Keratinocyte (primary cell): ENCODE results near the gene KRTAP4-6. TPM values are rescaled to one million over a fixed set of nuclear protein-coding genes. Genes with fewer than 3 reads are reported as not detected.

Experiments
- DNase-seq: peaks from one replicate; pipeline ENCODE4 v3.0.0-alpha.2; 2011; ENCODE audit warnings: low read depth, missing footprints, low spot score
- FAIRE-seq: peaks from 2 replicates; lab custom pipeline; 2011; peaks lifted over from hg19 to GRCh38; lab: Jason Lieb, UNC
- H2AFZ ChIP-seq: 2 replicates; pipeline ENCODE4 v1.6.0; 2012; ENCODE audit warnings: low read length, control low read depth, inconsistent platforms; ENCODE audit not compliant: control insufficient read depth
- H3K27ac ChIP-seq: 2 replicates; pipeline ENCODE4 v1.5.1; 2011; ENCODE audit warnings: low read length; ENCODE audit not compliant: control insufficient read depth, insufficient read depth
- H3K27me3 ChIP-seq: 3 replicates; pipeline ENCODE4 v1.6.0; 2011; ENCODE audit warnings: low read length; ENCODE audit not compliant: control insufficient read depth, insufficient read depth; ENCODE audit errors: extremely low read depth
- H3K36me3 ChIP-seq, 2 experiments: 2 replicates in 1 of 2; 3 replicates in 1 of 2; pipeline ENCODE4 v1.5.1; 2011; ENCODE audit warnings: low read length in 2 of 2, mild to moderate bottlenecking in 1 of 2; ENCODE audit not compliant: control insufficient read depth in 2 of 2, insufficient read depth in 2 of 2; ENCODE audit errors: extremely low read depth in 1 of 2
- H3K4me1 ChIP-seq: 3 replicates; pipeline ENCODE4 v1.5.1; 2011; ENCODE audit warnings: low read length; ENCODE audit not compliant: control insufficient read depth, insufficient read depth; ENCODE audit errors: extremely low read depth
- H3K4me2 ChIP-seq: 3 replicates; pipeline ENCODE4 v1.6.0; 2011; ENCODE audit warnings: low read depth, low read length; ENCODE audit not compliant: control insufficient read depth, insufficient read depth; ENCODE audit errors: extremely low read depth
- H3K4me3 ChIP-seq, 3 experiments: fragments of 200-600 bp in 1 of 3; sonication (generic) in 1 of 3; 2 replicates in 2 of 3; 3 replicates in 1 of 3; pipeline ENCODE4 v1.5.1; 2011 to 2016; ENCODE audit warnings: low read length in 3 of 3, mild to moderate bottlenecking in 3 of 3, control low read depth in 2 of 3, inconsistent platforms in 1 of 3, low read depth in 1 of 3, mixed read lengths in 1 of 3, mixed run types in 1 of 3, moderate library complexity in 1 of 3; ENCODE audit not compliant: control insufficient read depth in 2 of 3, insufficient read depth in 2 of 3; ENCODE audit errors: extremely low read depth in 1 of 3
- H3K79me2 ChIP-seq: 2 replicates; pipeline ENCODE4 v1.6.0; 2012; ENCODE audit warnings: low read length; ENCODE audit not compliant: control insufficient read depth, insufficient read depth
- H3K9ac ChIP-seq: 3 replicates; pipeline ENCODE4 v1.6.0; 2011; ENCODE audit warnings: low read length; ENCODE audit not compliant: control insufficient read depth, insufficient read depth; ENCODE audit errors: extremely low read depth
- H3K9me1 ChIP-seq: 3 replicates; pipeline ENCODE4 v1.6.0; 2011; ENCODE audit warnings: low read length; ENCODE audit not compliant: control insufficient read depth, insufficient read depth; ENCODE audit errors: extremely low read depth
- H3K9me3 ChIP-seq: 2 replicates; pipeline ENCODE4 v1.5.1; 2012; ENCODE audit warnings: low read depth, low read length; ENCODE audit not compliant: control insufficient read depth
- H4K20me1 ChIP-seq: 3 replicates; pipeline ENCODE4 v1.6.0; 2011; ENCODE audit warnings: low read length; ENCODE audit not compliant: control insufficient read depth, insufficient read depth; ENCODE audit errors: extremely low read depth
- CTCF ChIP-seq, 3 experiments: IDR thresholded peaks in 1 of 3; conservative IDR thresholded peaks in 1 of 3; optimal IDR thresholded peaks in 1 of 3; 2 replicates in 2 of 3; 3 replicates in 1 of 3; pipeline versions ENCODE3 to v1.5.1; 2011; ENCODE audit warnings: low read length in 3 of 3, mild to moderate bottlenecking in 3 of 3, moderate library complexity in 2 of 3, control low read depth in 1 of 3, inconsistent platforms in 1 of 3; ENCODE audit not compliant: insufficient read depth in 2 of 3; ENCODE audit errors: extremely low read depth in 1 of 3
- EZH2 ChIP-seq: IDR thresholded peaks from one replicate; pipeline ENCODE4 v1.6.1; 2012; ENCODE audit warnings: inconsistent platforms, mild to moderate bottlenecking, low read length, moderate library complexity
- dilution Hi-C: fragments of 300-500 bp; cut with MboI; formaldehyde crosslinking; loops from one replicate; pipeline ENCODE4 v1.7.0; 2020; ENCODE audit warnings: low sequenced_read_pairs; ENCODE audit not compliant: extremely low pct_ligation_motif_present
- polyA plus RNA-seq, 5 experiments: library from polyadenylated mRNA; depleted of rRNA in 3 of 5; stranded (reverse) in 3 of 5; stranded (forward) in 1 of 5; unstranded in 1 of 5; fragments of >200 nt; gene quantifications; 1 replicate in 1 of 5; 2 replicates in 3 of 5; 3 replicates in 1 of 5; pipeline versions ENCODE4 v1.2.1 to v1.2.3, GENCODE V29; 2011 to 2012; ENCODE audit warnings: missing spikeins in 2 of 5, low read depth in 1 of 5, low replicate concordance in 1 of 5

Gene KRTAP4-6
- polyA plus RNA-seq, 1 donor (not counting 4 experiments of a cell fraction or from before 2014, with no cell fraction given): not detected

- H3K4me2 ChIP-seq: peak overlapping the region; percentile 59
- DNase-seq: peak; percentile 81
- FAIRE-seq: peak; percentile 96
Observed at GRCh38 chr17:41098481-41098880, 41.9 kb downstream of the KRTAP4-6 start.

GRCh38 chr17:41098042-41098441 lies 42.3 kb downstream of the KRTAP4-6 start, which contains the start of gene KRTAP4-8:
KRTAP4-8 (minus strand) TSS chr17:41098142; CDS start chr17:41098084, 58 bp downstream.
- H3K4me2 ChIP-seq: peak within 1 kb of the TSS; percentile 59
- TF ChIP-seq CTCF (optimal IDR thresholded peaks at IDR 0.05 in 1 of 3, IDR thresholded peaks at IDR 0.05 in 1 of 3, conservative IDR thresholded peaks at IDR 0.05 in 1 of 3; ENCODE audit: extremely low read depth in 1 of 3, insufficient read depth in 2 of 3, low read length in 3 of 3) (no peak), EZH2 (no peak)
- no peaks in the 10 kb centered on the region for H3K9me3 ChIP-seq
- H4K20me1 ChIP-seq: no peaks in the 10 kb centered on the region
- no peak within 1 kb of the TSS for H3K4me3 ChIP-seq
- peak within 1 kb of the TSS; percentile 55 for H3K27ac ChIP-seq
- no peaks in the 10 kb centered on the region for H3K27me3 ChIP-seq
- no peak within 1 kb of the TSS for H2AFZ ChIP-seq
- no peaks in the 10 kb centered on the region for H3K36me3 ChIP-seq
- dilution Hi-C loops: no loop called here
- H3K9me1 ChIP-seq: no peaks in the 10 kb centered on the region
- no peaks in the 10 kb centered on the region for H3K79me2 ChIP-seq
- H3K9ac ChIP-seq: no peak within 1 kb of the TSS
- H3K4me1 ChIP-seq: peaks cover 23% of the 10 kb centered on the region
- FAIRE-seq (no peak), DNase-seq (no peak)

More at GRCh38 chr17:41098481-41098880, 41.9 kb downstream of the KRTAP4-6 start:
- Histone ChIP-seq H3K9me3 (no peaks in the 10 kb centered on the region), H2AFZ (no peak overlapping the region), H3K36me3 (no peaks in the 10 kb centered on the region), H4K20me1 (no peaks in the 10 kb centered on the region), H3K27me3 (no peaks in the 10 kb centered on the region), H3K4me3 (no peak overlapping the region), H3K9me1 (no peaks in the 10 kb centered on the region), H3K9ac (no peak overlapping the region), H3K27ac (peak overlapping the region; percentile 55), H3K4me1 (peaks cover 23% of the 10 kb centered on the region), H3K79me2 (no peaks in the 10 kb centered on the region)
- TF ChIP-seq EZH2 (no peak), CTCF (optimal IDR thresholded peaks at IDR 0.05 in 1 of 3, IDR thresholded peaks at IDR 0.05 in 1 of 3, conservative IDR thresholded peaks at IDR 0.05 in 1 of 3; ENCODE audit: extremely low read depth in 1 of 3, insufficient read depth in 2 of 3, low read length in 3 of 3) (no peak)
- dilution Hi-C loops: no loop called here
